ENCODE data around the gene BPIFB6.

The BPIFB6 gene

GRCh38 chr20:33031531-33031930 is at the start of gene BPIFB6:
Gene BPIFB6, plus strand, starts transcription at chr20:33031648. Its CDS starts 0 bp downstream, at chr20:33031648.
- DNase-seq: no peak

GRCh38 chr20:32982617-32983458 is 48.6 kb upstream of the BPIFB6 start:
- DNase-seq: peak; percentile 85

GRCh38 chr20:32983459-32984112 is 47.9 kb upstream of the BPIFB6 start:
- DNase-seq: no peak

GRCh38 chr20:32984196-32984595 is 47.3 kb upstream of the BPIFB6 start:
- no peak for DNase-seq

GRCh38 chr20:32984631-32985354 is 46.7 kb upstream of the BPIFB6 start:
- DNase-seq: no peak

- DNase-seq: no peak
Measured at GRCh38 chr20:32985596-32985995, 45.9 kb upstream of the BPIFB6 start.

- DNase-seq: no peak
Measured at GRCh38 chr20:32986331-32986966, 45.0 kb upstream of the BPIFB6 start.

- no peak for DNase-seq
Measured at GRCh38 chr20:32987044-32987825, 44.2 kb upstream of the BPIFB6 start.

GRCh38 chr20:32988008-32988407 is 43.4 kb upstream of the BPIFB6 start:
- DNase-seq: no peak

GRCh38 chr20:32989507-32990283 is 41.8 kb upstream of the BPIFB6 start:
- no peak for DNase-seq

GRCh38 chr20:32990426-32990825 is 41.0 kb upstream of the BPIFB6 start:
- no peak for DNase-seq

- no peak for DNase-seq
Measured at GRCh38 chr20:32991383-32991782, 40.1 kb upstream of the BPIFB6 start.

GRCh38 chr20:32991792-32992641 is 39.4 kb upstream of the BPIFB6 start:
- DNase-seq: no peak

- DNase-seq: no peak
Measured at GRCh38 chr20:32993496-32994050, 37.9 kb upstream of the BPIFB6 start.

GRCh38 chr20:32995802-32996201 is 35.6 kb upstream of the BPIFB6 start:
- no peak for DNase-seq

GRCh38 chr20:32997431-32997830 is 34.0 kb upstream of the BPIFB6 start:
- no peak for DNase-seq

- DNase-seq: no peak
Measured at GRCh38 chr20:32999603-33000250, 31.7 kb upstream of the BPIFB6 start.

GRCh38 chr20:33000802-33001466 is 30.5 kb upstream of the BPIFB6 start:
- DNase-seq: no peak
